ENCODE data around the gene TMEM253.

Gene TMEM253

GRCh38 chr14:21070610-21071224, 30.1 kb upstream of the TMEM253 start:
- no peak for DNase-seq (ENCODE audit: low read depth in 1 of 2, low spot score in 1 of 2)

DNA sequence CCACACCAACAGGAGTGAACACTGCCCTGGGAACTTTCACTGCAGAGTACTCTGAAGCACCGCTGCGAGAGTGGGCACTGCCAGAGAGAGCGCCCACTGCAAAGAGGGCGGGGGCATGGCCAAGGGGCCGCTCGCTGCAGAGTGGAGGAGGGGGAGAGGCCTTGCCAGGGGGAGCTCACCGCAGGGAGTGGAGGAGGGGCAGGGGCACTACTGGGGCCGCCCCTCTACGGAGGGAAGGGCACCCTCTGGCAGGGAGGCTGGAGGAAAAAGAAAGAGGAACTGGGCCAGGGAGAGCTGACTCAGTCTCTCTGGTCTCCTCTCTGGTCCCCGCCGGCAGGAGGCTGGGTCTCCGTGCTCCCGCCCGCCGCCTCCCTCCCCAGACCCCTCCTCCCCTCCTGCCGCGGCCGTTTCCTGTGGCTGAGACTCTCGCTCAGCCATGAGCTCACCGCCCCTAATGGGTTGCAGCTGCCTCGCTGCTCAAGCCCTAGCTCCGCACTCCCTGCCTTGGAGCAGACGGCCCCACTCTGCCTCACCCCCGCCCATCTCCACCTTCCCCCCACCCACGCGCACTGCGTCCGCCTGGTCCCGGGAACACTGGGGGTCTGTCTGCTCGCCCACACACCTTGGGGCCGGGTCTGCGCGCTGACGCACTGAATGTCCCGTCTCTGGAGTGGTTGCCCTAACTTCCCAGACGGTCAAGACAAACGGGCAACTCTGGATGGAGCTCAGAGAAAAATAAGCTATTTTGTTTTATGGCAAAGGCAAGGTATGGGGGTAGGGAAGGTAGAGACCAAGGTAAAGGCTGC, 29.4 kb upstream of the TMEM253 start:
- DNase-seq (ENCODE audit: low read depth in 1 of 2, low spot score in 1 of 2): no peak

GRCh38 chr14:21072031-21072473, 28.8 kb upstream of the TMEM253 start:
- DNase-seq (ENCODE audit: low read depth in 1 of 2, low spot score in 1 of 2): no peak

- DNase-seq (ENCODE audit: low read depth in 1 of 2, low spot score in 1 of 2): no peak
Measured at GRCh38 chr14:21072781-21073339, 28.0 kb upstream of the TMEM253 start.

GRCh38 chr14:21073921-21074320, 26.9 kb upstream of the TMEM253 start:
- no peak for DNase-seq (ENCODE audit: low read depth in 1 of 2, low spot score in 1 of 2)

GRCh38 chr14:21074398-21075272, 26.2 kb upstream of the TMEM253 start:
- DNase-seq (ENCODE audit: low read depth in 1 of 2, low spot score in 1 of 2): no peak

- no peak for DNase-seq (ENCODE audit: low read depth in 1 of 2, low spot score in 1 of 2)
Measured at GRCh38 chr14:21075719-21076437, 25.0 kb upstream of the TMEM253 start.

DNA sequence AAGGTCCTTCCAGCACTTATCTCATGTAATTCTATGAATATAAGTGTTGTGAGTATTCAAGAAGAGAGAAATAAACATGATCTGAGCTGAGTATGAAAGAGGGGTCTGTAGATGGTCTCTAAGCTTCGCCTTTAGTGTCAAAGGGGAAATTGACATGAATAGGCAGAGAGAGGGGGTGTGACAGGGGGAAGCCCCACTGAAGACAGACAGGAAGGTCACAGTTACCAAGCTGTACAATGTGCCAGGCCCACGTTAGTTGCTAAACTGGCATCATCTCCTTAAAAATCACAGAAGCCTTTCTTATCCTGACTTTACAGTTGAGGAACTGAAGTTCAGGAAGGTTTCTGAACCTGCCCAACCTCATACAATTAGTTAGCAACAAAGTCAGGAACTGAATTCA, 23.2 kb upstream of the TMEM253 start:
- no peak for DNase-seq (ENCODE audit: low read depth in 1 of 2, low spot score in 1 of 2)

DNA sequence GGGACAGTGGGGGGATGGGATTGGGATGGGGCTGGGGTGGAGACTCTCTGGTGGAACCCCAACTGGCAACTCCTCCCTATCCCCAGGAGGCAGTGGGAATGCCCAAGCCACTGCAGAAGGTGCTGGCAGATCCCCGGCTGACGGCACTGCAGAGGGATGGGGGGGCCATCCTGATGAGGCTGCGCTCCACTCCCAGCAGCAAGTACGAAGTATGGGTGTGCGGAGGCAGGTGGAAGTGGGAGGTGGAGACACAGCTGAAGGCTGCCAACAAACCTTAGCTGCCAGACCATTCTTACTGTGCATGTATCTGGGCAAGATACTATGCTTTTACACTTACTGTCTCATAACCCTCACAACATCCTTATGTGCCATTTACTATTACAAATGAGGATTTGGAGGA, 22.6 kb upstream of the TMEM253 start:
- DNase-seq (ENCODE audit: low read depth in 1 of 2, low spot score in 1 of 2): no peak

DNA sequence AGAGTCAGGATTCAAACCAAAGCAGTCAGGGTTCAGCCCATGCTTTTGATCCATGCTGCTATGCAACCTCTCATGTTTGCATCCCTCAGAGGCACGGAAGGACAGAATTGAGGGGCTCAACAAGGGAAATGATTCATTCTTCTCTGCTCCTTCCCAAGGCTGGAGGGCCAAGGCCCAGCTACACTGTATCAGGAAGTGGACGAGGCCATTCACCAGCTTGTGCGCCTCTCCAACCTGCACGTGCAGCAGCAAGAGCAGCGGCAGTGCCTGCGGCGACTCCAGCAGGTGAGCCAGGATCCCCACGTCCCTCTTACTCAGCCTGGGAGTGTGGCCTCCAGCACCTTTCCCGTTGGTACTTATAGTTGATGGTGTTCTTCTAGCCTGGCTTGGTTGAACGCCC, 22.1 kb upstream of the TMEM253 start:
- DNase-seq (ENCODE audit: low read depth in 1 of 2, low spot score in 1 of 2): no peak

DNA sequence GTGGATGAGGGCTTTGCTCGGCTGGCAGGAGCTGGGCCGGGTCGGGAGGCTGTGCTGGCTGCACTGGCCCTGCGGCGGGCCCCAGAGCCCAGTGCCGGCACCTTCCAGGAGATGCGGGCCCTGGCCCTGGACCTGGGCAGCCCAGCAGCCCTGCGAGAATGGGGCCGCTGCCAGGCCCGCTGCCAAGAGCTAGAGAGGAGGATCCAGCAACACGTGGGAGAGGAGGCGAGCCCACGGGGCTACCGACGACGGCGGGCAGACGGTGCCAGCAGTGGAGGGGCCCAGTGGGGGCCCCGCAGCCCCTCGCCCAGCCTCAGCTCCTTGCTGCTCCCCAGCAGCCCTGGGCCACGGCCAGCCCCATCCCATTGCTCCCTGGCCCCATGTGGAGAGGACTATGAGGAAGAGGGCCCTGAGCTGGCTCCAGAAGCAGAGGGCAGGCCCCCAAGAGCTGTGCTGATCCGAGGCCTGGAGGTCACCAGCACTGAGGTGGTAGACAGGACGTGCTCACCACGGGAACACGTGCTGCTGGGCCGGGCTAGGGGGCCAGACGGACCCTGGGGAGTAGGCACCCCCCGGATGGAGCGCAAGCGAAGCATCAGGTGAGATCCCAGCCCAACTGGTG, 19.2 kb upstream of the TMEM253 start:
- DNase-seq (ENCODE audit: low read depth in 1 of 2, low spot score in 1 of 2): no peak

DNA sequence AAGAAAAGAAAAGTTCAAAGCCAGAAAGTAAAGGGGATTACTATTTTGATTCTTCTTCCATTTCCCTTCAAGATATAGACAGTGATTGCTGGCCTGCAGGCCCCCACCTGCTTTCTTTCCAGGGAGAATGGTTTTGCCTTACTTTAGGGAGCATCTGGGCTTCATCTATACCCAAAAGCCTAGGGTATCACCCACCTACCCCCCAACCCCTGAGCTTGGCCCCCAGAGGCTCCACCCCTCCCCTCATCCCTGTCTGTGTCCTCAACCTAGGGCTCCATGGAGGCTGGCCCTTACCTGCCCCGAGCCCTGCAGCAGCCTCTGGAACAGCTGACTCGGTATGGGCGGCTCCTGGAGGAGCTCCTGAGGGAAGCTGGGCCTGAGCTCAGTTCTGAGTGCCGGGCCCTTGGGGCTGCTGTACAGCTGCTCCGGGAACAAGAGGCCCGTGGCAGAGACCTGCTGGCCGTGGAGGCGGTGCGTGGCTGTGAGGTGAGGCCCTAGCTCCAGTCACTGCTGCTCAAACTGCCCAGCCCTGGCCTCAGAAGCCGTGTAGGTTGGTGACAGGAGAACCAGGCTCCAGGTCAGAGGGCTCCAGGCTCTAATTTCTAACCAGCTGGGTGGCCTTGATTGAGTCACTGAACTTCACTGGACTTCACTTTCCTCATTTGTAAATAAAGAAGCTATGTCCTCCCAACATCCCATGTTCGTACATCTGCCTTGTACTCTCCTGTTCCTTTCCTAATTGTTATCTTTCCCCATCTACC, 17.1 kb upstream of the TMEM253 start:
- no peak for DNase-seq (ENCODE audit: low read depth in 1 of 2, low spot score in 1 of 2)

DNA sequence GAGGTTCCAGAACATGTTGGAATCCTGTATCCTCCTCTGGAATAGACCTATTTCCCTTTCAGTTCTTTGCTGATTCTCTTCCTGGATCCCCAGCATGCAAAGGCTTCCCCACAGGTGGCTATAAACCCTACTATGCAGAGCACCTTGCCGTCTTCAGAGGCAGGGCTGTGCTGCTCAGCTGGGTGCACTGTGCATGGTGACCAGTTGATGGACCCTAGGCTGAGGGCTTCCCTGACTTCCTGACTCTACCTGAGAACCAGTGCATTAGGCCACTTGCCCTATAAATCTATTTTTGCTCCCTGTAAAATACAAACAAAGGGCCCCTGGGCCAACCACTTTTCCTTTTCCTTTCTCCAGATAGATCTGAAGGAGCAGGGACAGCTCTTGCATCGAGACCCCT, 16.5 kb upstream of the TMEM253 start:
- DNase-seq (ENCODE audit: low read depth in 1 of 2, low spot score in 1 of 2): no peak

- no peak for DNase-seq (ENCODE audit: low read depth in 1 of 2, low spot score in 1 of 2)
Measured at GRCh38 chr14:21084998-21085853, 15.6 kb upstream of the TMEM253 start.

DNA sequence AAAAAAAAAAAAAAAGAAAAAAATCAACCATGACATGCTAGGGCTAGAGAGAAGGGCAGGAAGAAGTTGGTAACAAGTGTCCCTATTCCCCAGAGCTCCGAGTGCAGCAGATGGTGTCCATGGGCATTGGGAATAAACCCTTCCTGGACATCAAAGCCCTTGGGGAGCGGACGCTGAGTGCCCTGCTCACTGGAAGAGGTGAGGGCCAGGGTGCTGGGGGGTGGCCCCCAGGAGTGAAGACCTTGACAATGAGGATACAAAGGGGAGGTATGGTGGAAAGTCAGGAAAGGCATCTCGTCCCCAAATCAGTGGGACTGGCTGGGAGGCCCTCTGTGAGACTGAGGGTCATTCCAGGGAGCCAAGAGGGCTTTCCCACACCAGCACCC, 14.0 kb upstream of the TMEM253 start:
- no peak for DNase-seq (ENCODE audit: low read depth in 1 of 2, low spot score in 1 of 2)

DNA sequence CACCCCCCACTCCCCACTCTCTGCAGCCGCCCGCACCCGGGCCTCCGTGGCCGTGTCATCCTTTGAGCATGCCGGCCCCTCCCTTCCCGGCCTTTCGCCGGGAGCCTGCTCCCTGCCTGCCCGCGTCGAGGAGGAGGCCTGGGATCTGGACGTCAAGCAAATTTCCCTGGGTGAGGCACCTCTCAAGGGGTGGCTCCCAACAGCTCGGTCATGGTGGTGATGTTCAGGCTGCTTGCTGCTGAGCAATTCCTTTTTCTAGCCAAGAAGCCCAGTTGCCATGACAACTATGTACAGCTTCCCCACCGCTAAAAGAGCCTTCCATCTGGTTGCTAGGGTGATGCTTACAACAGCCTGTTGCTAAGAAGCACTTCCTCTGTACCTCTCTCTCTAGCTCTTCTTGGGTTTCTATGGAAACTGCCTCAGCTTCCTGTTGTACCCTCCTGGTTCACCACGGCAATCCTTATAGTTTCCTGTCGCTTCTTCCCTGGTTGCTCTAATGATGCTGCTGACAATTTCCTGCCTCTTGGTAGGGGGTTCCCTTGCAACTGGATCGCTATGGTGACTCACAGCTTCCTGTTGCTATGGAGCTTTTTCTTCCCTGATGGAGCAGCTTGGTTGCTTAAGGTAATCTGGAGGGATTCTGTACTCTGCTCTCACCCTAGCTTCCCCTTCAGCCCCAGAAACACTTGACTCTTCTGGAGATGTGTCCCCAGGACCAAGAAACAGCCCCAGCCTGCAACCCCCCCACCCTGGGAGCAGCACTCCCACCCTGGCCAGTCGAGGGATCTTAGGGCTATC, 13.4 kb upstream of the TMEM253 start:
- DNase-seq (ENCODE audit: low read depth in 1 of 2, low spot score in 1 of 2): peak in 1 of 2 donors; percentile 57

DNA sequence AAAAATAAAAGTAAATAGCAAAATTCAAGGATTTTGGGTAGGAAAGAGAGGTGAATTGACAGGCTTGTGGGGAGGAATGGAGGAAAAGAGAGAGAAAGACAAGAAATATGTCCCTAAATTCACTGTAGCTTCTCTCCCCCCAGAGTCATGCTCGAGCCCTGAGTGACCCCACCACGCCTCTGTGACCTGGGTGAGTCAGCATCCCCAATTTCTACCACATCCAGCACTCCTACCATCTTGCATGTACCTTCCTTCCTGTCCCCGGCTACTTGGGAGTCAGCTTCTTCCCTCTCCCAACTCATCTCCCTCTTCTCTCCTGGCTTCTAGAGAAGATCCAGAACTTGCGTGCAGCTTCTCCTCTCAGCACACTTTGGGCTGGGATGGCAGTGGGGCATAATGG, 12.2 kb upstream of the TMEM253 start:
- DNase-seq (ENCODE audit: low read depth in 1 of 2, low spot score in 1 of 2): no peak

DNA sequence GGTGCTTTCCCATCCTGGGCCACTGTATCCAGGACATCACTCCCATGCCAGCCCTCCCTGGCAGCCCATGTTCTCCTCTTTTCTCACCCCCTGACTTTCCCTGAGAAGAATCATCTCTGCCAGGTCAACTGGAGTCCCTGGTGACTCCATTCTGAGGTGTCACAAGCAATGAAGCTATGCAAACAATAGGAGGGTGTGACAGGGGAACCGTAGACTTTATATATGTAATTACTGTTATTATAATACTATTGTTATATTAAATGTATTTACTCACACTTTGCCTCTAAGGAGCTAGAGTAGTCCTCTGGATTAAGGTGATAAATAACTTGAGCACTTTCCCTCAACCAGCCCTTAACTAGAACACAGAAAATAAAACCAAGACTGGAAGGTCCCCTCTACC, 11.6 kb upstream of the TMEM253 start:
- no peak for DNase-seq (ENCODE audit: low read depth in 1 of 2, low spot score in 1 of 2)

Data from activated T-helper 1 cell treated with anti-CD3 and anti-CD28 coated beads, Interleukin-2, amount 50 U/mL, for 16 hours (primary cell).